MM.1S (cell line): Measurements from ENCODE around the gene SORCS2.

Source experiments
- DNase-seq: peaks from one replicate; pipeline ENCODE4 v3.0.0-alpha.2; 2015
- H2AFZ ChIP-seq: fragments of 300-600 bp; sonication (generic); 2 replicates; pipeline ENCODE4 v1.6.0; 2016; ENCODE audit warnings: antibody characterized with exemption, low read length
- H3F3A ChIP-seq: fragments of 300-600 bp; sonication (generic); 2 replicates; pipeline ENCODE4 v1.6.1; 2016; ENCODE audit warnings: mild to moderate bottlenecking, antibody characterized with exemption, low read length, moderate library complexity, mixed read lengths; ENCODE audit not compliant: insufficient read depth
- H3K27ac ChIP-seq: fragments of 300-600 bp; sonication (generic); 2 replicates; pipeline ENCODE4 v1.5.1; 2016; ENCODE audit warnings: mild to moderate bottlenecking, low read length
- H3K27me3 ChIP-seq: fragments of 300-600 bp; sonication (generic); replicated peaks from 2 replicates; pipeline ENCODE4 v1.6.0; 2016; ENCODE audit warnings: low read length; ENCODE audit not compliant: insufficient read depth
- H3K36me3 ChIP-seq: fragments of 300-600 bp; sonication (generic); replicated peaks from 2 replicates; pipeline ENCODE4 v1.6.1; 2016; ENCODE audit warnings: mild to moderate bottlenecking, low read length, mixed read lengths; ENCODE audit not compliant: insufficient read depth
- H3K4me1 ChIP-seq: fragments of 300-600 bp; sonication (generic); 2 replicates; pipeline ENCODE4 v1.6.1; 2016; ENCODE audit warnings: low read length, mixed read lengths
- H3K4me2 ChIP-seq: fragments of 300-600 bp; sonication (generic); 2 replicates; pipeline ENCODE4 v1.6.0; 2016; ENCODE audit warnings: low read depth, low read length
- H3K4me3 ChIP-seq: fragments of 300-600 bp; sonication (generic); 2 replicates; pipeline ENCODE4 v1.5.1; 2016; ENCODE audit warnings: low read length, mixed read lengths
- H3K79me2 ChIP-seq: fragments of 300-600 bp; sonication (generic); 2 replicates; pipeline ENCODE4 v1.6.1; 2016; ENCODE audit warnings: mixed run types, low read length, mixed read lengths
- H3K9ac ChIP-seq: fragments of 300-600 bp; sonication (generic); 2 replicates; pipeline ENCODE4 v1.6.1; 2016; ENCODE audit warnings: low read length, mixed read lengths
- H3K9me2 ChIP-seq: fragments of 300-600 bp; sonication (generic); replicated peaks from 2 replicates; pipeline ENCODE4 v1.6.1; 2016; ENCODE audit warnings: mild to moderate bottlenecking, low read length, mixed read lengths; ENCODE audit not compliant: insufficient read depth
- H3K9me3 ChIP-seq: fragments of 300-600 bp; sonication (generic); replicated peaks from 2 replicates; pipeline ENCODE4 v1.6.1; 2016; ENCODE audit warnings: mild to moderate bottlenecking, low read length, mixed read lengths; ENCODE audit not compliant: insufficient read depth
- H4K20me1 ChIP-seq: fragments of 300-600 bp; sonication (generic); 2 replicates; pipeline ENCODE4 v1.6.1; 2016; ENCODE audit warnings: mild to moderate bottlenecking, low read length, moderate library complexity, mixed read lengths; ENCODE audit not compliant: insufficient read depth
- CTCF ChIP-seq: fragments of 300-600 bp; sonication (generic); IDR thresholded peaks from 2 replicates; pipeline ENCODE4 v1.5.1; 2016; ENCODE audit warnings: antibody characterized with exemption, low read length, mixed read lengths
- EZH2 ChIP-seq: fragments of 300-600 bp; sonication (generic); optimal IDR thresholded peaks from 2 replicates; pipeline ENCODE3; 2017; ENCODE audit warnings: low read depth, mild to moderate bottlenecking, antibody characterized with exemption, low read length, mixed read lengths
- EZH2phosphoT487 ChIP-seq: fragments of 300-600 bp; sonication (generic); IDR thresholded peaks from 2 replicates; pipeline ENCODE4 v1.6.1; 2018; ENCODE audit warnings: antibody characterized with exemption, low read length

SORCS2 gene

DNA sequence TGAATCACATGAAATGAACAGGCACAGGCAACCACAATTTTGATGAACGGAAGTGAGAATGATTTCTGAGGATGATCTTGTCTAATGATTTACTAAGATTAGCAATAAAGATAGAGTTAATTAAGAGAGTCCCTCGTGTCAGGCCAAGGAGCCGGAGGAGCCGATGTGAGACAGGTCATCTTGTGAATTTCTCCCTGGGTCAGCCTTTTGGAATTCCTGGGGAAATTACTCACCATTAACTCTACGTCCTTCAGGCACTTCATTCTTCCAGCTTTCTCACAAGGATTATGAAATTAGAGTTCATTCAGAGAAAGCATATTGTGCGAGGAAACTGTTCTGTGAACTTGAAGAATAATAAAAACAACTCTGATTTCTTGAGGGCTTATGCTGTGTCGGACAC lies 155.6 kb downstream of the SORCS2 start:
- Histone ChIP-seq H3K9ac (no peak overlapping the region), H3K4me3 (no peak overlapping the region), H3K9me3 (no peaks in the 10 kb centered on the region), H2AFZ (no peak overlapping the region), H3K27me3 (peaks cover 91% of the 10 kb centered on the region), H3K4me1 (no peaks in the 10 kb centered on the region), H3K79me2 (no peaks in the 10 kb centered on the region), H3K27ac (no peak overlapping the region), H3K36me3 (no peaks in the 10 kb centered on the region), H3K4me2 (no peak overlapping the region), H3F3A (no peaks in the 10 kb centered on the region), H3K9me2 (no peaks in the 10 kb centered on the region), H4K20me1 (no peaks in the 10 kb centered on the region)
- DNase-seq, result no peak
- no peak for TF ChIP-seq EZH2
- TF ChIP-seq CTCF, result no peak
- TF ChIP-seq EZH2phosphoT487, result no peak

DNA sequence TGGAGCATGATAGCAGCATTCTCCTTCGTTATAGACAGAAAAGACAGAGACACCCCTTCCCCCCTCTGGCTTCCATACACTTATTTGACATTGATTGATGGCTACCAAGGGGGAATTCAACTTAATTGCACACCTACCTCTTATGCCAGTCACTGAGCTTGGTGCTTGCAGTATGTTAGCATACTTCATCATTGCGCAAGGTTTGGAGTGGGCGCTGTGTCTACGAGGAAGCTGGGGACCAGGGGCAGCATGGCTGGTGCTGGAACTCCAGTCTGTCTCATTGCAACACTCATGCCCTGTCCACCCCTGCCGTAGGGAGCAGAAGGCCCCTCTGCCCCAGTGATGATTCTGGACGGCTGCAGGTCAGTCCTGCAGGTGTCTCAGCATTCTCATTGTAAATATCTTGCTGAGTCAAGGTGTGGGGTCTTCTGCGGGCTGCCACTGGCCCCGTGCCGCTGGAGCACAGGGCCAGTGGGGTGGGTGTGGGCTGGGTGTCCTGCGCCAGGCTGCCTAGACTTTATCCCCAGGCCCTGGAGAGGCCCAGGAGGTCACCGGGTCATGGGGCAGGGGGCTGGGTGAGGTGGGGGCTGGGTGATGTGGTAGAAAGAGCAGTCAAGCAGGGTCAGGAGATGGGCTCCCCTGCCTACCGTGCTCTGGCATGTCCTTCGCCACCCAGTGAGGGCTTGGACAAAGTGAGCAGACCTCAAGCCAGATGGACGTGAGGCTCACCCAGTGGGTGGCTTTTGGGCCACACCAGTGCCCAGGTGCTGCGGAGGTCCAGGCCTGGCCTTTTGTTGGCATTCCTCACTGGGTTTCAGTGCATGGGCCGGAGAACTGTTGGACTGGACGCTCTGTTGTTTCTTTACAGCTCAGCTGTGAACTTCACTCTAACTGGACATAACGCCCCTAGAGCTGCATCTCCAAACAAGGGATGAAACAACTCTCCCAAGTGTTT lies 156.9 kb downstream of the SORCS2 start:
- no peaks in the 10 kb centered on the region for H3K9me2 ChIP-seq
- no peaks in the 10 kb centered on the region for H3F3A ChIP-seq
- H3K4me3 ChIP-seq, result no peak overlapping the region
- H2AFZ ChIP-seq, result no peak overlapping the region
- H3K36me3 ChIP-seq, result no peaks in the 10 kb centered on the region
- peaks cover 92% of the 10 kb centered on the region for H3K27me3 ChIP-seq
- DNase-seq, result no peak
- no peak overlapping the region for H3K4me2 ChIP-seq
- no peak overlapping the region for H3K27ac ChIP-seq
- no peaks in the 10 kb centered on the region for H4K20me1 ChIP-seq
- no peaks in the 10 kb centered on the region for H3K4me1 ChIP-seq
- H3K9ac ChIP-seq, result no peak overlapping the region
- no peaks in the 10 kb centered on the region for H3K79me2 ChIP-seq
- TF ChIP-seq EZH2 (no peak), CTCF (no peak), EZH2phosphoT487 (no peak)
- no peaks in the 10 kb centered on the region for H3K9me3 ChIP-seq

GRCh38 chr4:7350396-7350795 lies 158.1 kb downstream of the SORCS2 start:
- no peak for DNase-seq
- no peak overlapping the region for H3K4me2 ChIP-seq
- H4K20me1 ChIP-seq, result no peaks in the 10 kb centered on the region
- TF ChIP-seq EZH2, result no peak
- TF ChIP-seq CTCF, result no peak
- no peak for TF ChIP-seq EZH2phosphoT487
- no peaks in the 10 kb centered on the region for H3F3A ChIP-seq
- no peaks in the 10 kb centered on the region for H3K9me3 ChIP-seq
- no peaks in the 10 kb centered on the region for H3K36me3 ChIP-seq
- H3K27me3 ChIP-seq, result peaks cover 93% of the 10 kb centered on the region
- H2AFZ ChIP-seq, result no peak overlapping the region
- no peak overlapping the region for H3K4me3 ChIP-seq
- H3K9ac ChIP-seq, result no peak overlapping the region
- no peaks in the 10 kb centered on the region for H3K79me2 ChIP-seq
- no peak overlapping the region for H3K27ac ChIP-seq
- no peaks in the 10 kb centered on the region for H3K4me1 ChIP-seq
- no peaks in the 10 kb centered on the region for H3K9me2 ChIP-seq
